K562 (cell line): ENCODE results near the gene KRTAP5-6. TPM values are rescaled to one million over a fixed set of nuclear protein-coding genes. Genes with fewer than 3 reads are reported as not detected.

Experiments
- ATAC-seq: fragments of 200-7000 bp; cut with Tn5 transposase; 3 replicates; pipeline ENCODE4 v1.9.1; 2020; ENCODE audit warnings: moderate library complexity
- BruUV-seq: library from RNA; stranded (reverse); fragments of 400-500 nt; replicated peaks from 2 replicates; lab custom pipeline; 2021; lab: Mats Ljungman, UMichigan
- CTCF ChIA-PET: fragments of 300-600 bp; formaldehyde crosslinking; extraction: SDS; loops from one replicate; lab custom pipeline; 2021; ENCODE audit warnings: low intra/inter-chr PET ratio; lab: Yijun Ruan, JAX
- POLR2A ChIA-PET: fragments of 300-600, 350-650 bp; sonication (Branson Sonifier 250); formaldehyde crosslinking; extraction: SDS; loops from one replicate; lab custom pipeline; 2021; ENCODE audit warnings: antibody characterized with exemption, inconsistent platforms; lab: Yijun Ruan, JAX
- DNase-seq, 4 experiments: peaks; one replicate each; pipeline versions ENCODE4 v3.0.0 to v3.0.0-alpha.2; 2011 to 2018; ENCODE audit warnings: low spot score in 3 of 4, mixed read lengths in 3 of 4; ENCODE audit errors: extremely low read depth in 1 of 4
- FAIRE-seq: peaks from 2 replicates; lab custom pipeline; 2011; peaks lifted over from hg19 to GRCh38; lab: Jason Lieb, UNC
- H2AFZ ChIP-seq: 2 replicates; pipeline ENCODE4 v1.6.0; 2011; ENCODE audit warnings: low read depth, low read length, control low read depth, inconsistent platforms
- H3K27ac ChIP-seq: fragments of 200-600 bp; 3 replicates; pipeline ENCODE4 v1.8.0; 2011; ENCODE audit warnings: low read depth, mild to moderate bottlenecking, control low read depth, inconsistent platforms, low read length, moderate library complexity, mixed read lengths; ENCODE audit errors: extremely low read depth
- H3K27me3 ChIP-seq, 2 experiments: fragments of 300-600 bp in 1 of 2; 2 replicates in 1 of 2; 3 replicates in 1 of 2; pipeline versions ENCODE4 v1.6.0 to v1.8.0; 2011; ENCODE audit warnings: inconsistent platforms in 2 of 2, low read length in 2 of 2, mild to moderate bottlenecking in 1 of 2, mixed read lengths in 1 of 2, moderate library complexity in 1 of 2; ENCODE audit not compliant: control insufficient read depth in 2 of 2, insufficient read depth in 2 of 2
- H3K36me3 ChIP-seq: fragments of 300-600 bp; 3 replicates; pipeline ENCODE4 v1.8.0; 2011; ENCODE audit warnings: mild to moderate bottlenecking, low read length, inconsistent platforms; ENCODE audit not compliant: control insufficient read depth, insufficient read depth
- H3K4me1 ChIP-seq, 2 experiments: fragments of 200-600 bp in 1 of 2; replicated peaks in 1 of 2; 2 replicates in 1 of 2; 3 replicates in 1 of 2; pipeline versions ENCODE4 v1.5.1 to v1.8.0; 2011; ENCODE audit warnings: inconsistent platforms in 2 of 2, low read length in 2 of 2, mild to moderate bottlenecking in 1 of 2, mixed read lengths in 1 of 2, moderate library complexity in 1 of 2; ENCODE audit not compliant: control insufficient read depth in 2 of 2, insufficient read depth in 2 of 2
- H3K4me2 ChIP-seq: 2 replicates; pipeline ENCODE4 v1.6.1; 2011; ENCODE audit warnings: low read length, control low read depth, inconsistent platforms, mixed read lengths; ENCODE audit not compliant: insufficient read depth
- H3K4me3 ChIP-seq: fragments of 200-600 bp; sonication (generic), shearing (Covaris generic); 2 replicates; pipeline ENCODE4 v1.5.1; 2016; ENCODE audit warnings: control low read depth, inconsistent platforms
- H3K79me2 ChIP-seq: fragments of 200-600 bp; 3 replicates; pipeline ENCODE4 v1.8.0; 2011; ENCODE audit warnings: low read length, inconsistent platforms; ENCODE audit not compliant: control insufficient read depth, insufficient read depth
- H3K9ac ChIP-seq, 2 experiments: 2 replicates each; pipeline versions ENCODE4 v1.6.0 to v1.6.1; 2011; ENCODE audit warnings: low read depth in 2 of 2, low read length in 2 of 2, control low read depth in 1 of 2, inconsistent platforms in 1 of 2, mild to moderate bottlenecking in 1 of 2, mixed read lengths in 1 of 2; ENCODE audit not compliant: insufficient read depth in 1 of 2
- H3K9me1 ChIP-seq: one replicate; pipeline ENCODE4 v1.6.0; 2011; ENCODE audit warnings: inconsistent platforms, mild to moderate bottlenecking, low read length, moderate library complexity; ENCODE audit not compliant: control insufficient read depth, insufficient read depth
- H3K9me3 ChIP-seq: replicated peaks from 2 replicates; pipeline ENCODE4 v1.5.1; 2011; ENCODE audit warnings: low read depth, low read length, inconsistent platforms; ENCODE audit not compliant: control insufficient read depth, insufficient read depth
- H4K20me1 ChIP-seq: replicated peaks from 2 replicates; pipeline ENCODE4 v1.6.1; 2011; ENCODE audit warnings: low read length, inconsistent platforms, mixed read lengths; ENCODE audit not compliant: control insufficient read depth, insufficient read depth
- ADNP ChIP-seq: fragments of 200-800 bp; sonication (Bioruptor generic); IDR thresholded peaks from 2 replicates; pipeline ENCODE4 v1.6.1; 2016; ENCODE audit warnings: missing genetic modification characterization, missing compliant biosample characterization
- ARID1B ChIP-seq: fragments of 450-650 bp; IDR thresholded peaks from 2 replicates; pipeline ENCODE4 v1.6.1; 2016; ENCODE audit warnings: antibody characterized with exemption, mild to moderate bottlenecking, inconsistent platforms
- BCL6 ChIP-seq: fragments of 250-450 bp; sonication (Bioruptor Pico); IDR thresholded peaks from 2 replicates; pipeline ENCODE4 v1.4.0; 2020
- HNRNPUL1 ChIP-seq: fragments of 200-400 bp; formaldehyde crosslinking; IDR thresholded peaks from 2 replicates; pipeline ENCODE4 v1.6.1; 2017; ENCODE audit warnings: low read length
- LCOR ChIP-seq: sonication (generic); formaldehyde crosslinking; IDR thresholded peaks from 2 replicates; pipeline ENCODE4 v1.8.0; 2022; ENCODE audit warnings: mild to moderate bottlenecking, missing genetic modification reagents
- MEF2A ChIP-seq: IDR thresholded peaks from 2 replicates; pipeline ENCODE4 v1.6.1; 2011; ENCODE audit warnings: low read depth, mild to moderate bottlenecking, low read length, moderate library complexity; ENCODE audit not compliant: control insufficient read depth
- PCBP1 ChIP-seq: fragments of 200-400 bp; formaldehyde crosslinking; IDR thresholded peaks from 2 replicates; pipeline ENCODE4 v1.6.1; 2018; ENCODE audit warnings: mild to moderate bottlenecking, low read depth, low read length; ENCODE audit not compliant: poor library complexity, severe bottlenecking
- SMAD3 ChIP-seq: fragments of 450-650 bp; formaldehyde crosslinking; conservative IDR thresholded peaks from 2 replicates; pipeline ENCODE4 v1.4.0; 2020; ENCODE audit warnings: mild to moderate bottlenecking
- SMARCE1 ChIP-seq: fragments of 450-650 bp; IDR thresholded peaks from 2 replicates; pipeline ENCODE4 v1.7.1; 2016; ENCODE audit warnings: mild to moderate bottlenecking
- WGBS: fragments of 100-300 bp; shearing (Covaris generic); methylation state at CpG from one replicate; pipeline ENCODE4 v1.1.6; 2016; ENCODE audit warnings: low coverage, mixed read lengths; ENCODE audit not compliant: insufficient coverage; ENCODE audit errors: missing lambda C conversion rate; 5-methylcytosine and 5-hydroxymethylcytosine counted together
- in situ Hi-C: fragments of 300-500 bp; cut with MboI; formaldehyde crosslinking; loops from 4 replicates; pipeline ENCODE4 v1.15.0; 2018; ENCODE audit warnings: inconsistent platforms, mixed read lengths
- intact Hi-C: fragments of 100-400 bp; cut with micrococcal nuclease; formaldehyde crosslinking; loops from 2 replicates; pipeline ENCODE4 v1.14.2; 2022
- polyA plus RNA-seq, 8 experiments: library from polyadenylated mRNA; depleted of rRNA in 4 of 8; stranded (reverse) in 5 of 8; unstranded in 3 of 8; fragments of >200 nt; fragmentation: Nextera tagmentation in 2 of 8; fragmentation: Illumina TruSeq in 1 of 8; extraction: Ambion mirVana in 2 of 8; extraction: Trizol in 1 of 8; gene quantifications; 2 replicates each; pipeline versions ENCODE4 v1.2.1 to v1.2.3, GENCODE V29; 2011 to 2014; ENCODE audit warnings: inconsistent platforms in 1 of 8, missing spikeins in 1 of 8
- total RNA-seq, 7 experiments: library from RNA; depleted of rRNA in 6 of 7; stranded (reverse); fragments of >200 nt in 6 of 7; fragmentation: Illumina TruSeq in 2 of 7; extraction: Trizol in 2 of 7; gene quantifications; 2 replicates each; pipeline versions ENCODE4 v1.2.1 to v1.2.3, GENCODE V29; 2011 to 2021; ENCODE audit warnings: low replicate concordance in 1 of 7
- TF ChIP-seq, protein P1 (sequence below): fragments of 450-650 bp; conservative IDR thresholded peaks from 2 replicates; pipeline ENCODE4 v1.6.1; 2016; ENCODE audit warnings: missing genetic modification characterization, low read depth, mild to moderate bottlenecking, control low read depth, missing compliant biosample characterization
- TF ChIP-seq, protein P2 (sequence below): fragments of 250-450 bp; sonication (Bioruptor Pico); IDR thresholded peaks from 2 replicates; pipeline ENCODE4 v1.4.0; 2020

Gene KRTAP5-6
- total and polyA plus RNA-seq, 9 of the 15 experiments (the other 6 are each of a cell fraction or from before 2014, with no cell fraction given), result not detected

DNA sequence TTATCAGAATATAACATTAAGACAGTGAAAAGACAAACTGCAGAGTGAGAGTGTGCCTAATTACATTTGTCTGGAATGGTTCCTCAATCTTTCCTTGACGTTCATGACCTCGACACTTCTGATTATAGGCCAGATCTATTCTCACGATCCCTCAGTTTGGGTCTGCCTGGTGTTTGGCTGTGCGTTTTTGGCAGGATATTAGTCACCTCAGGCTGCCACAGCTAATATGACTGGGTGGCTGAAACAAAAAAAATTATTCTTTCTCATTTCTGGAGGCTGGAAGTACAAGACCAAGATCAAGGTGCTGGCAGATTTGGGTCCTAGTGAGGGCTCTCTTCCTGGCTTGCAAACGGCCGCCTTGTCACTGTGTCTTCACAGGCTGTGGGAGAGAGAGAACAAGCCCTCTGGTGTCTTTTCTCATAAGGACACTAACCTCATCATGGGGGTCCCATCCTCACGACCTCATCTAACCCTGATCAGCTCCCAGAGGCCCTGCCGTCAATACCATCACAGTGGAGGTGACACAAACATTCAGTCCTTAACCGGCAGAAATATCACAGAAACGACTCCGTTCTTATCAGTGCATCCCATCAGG, 30.2 kb downstream of the KRTAP5-6 start:
- in situ Hi-C loops, result loop anchor here (5.0 kb wide), 1 partner anchor 35 kb away; the partner anchor contains the start of gene CTSD
- ATAC-seq, result no peak
- Histone ChIP-seq H3K79me2 (no peaks in the 10 kb centered on the region), H3K27me3 (peaks cover 33 to 64% of the 10 kb centered on the region in 2 experiments), H2AFZ (no peak overlapping the region), H3K4me1 (no peaks in the 10 kb centered on the region; a peak in 2 of 5 replicates), H4K20me1 (no peaks in the 10 kb centered on the region), H3K9me3 (peaks cover 7% of the 10 kb centered on the region; the same call in 1 of the 2 replicates), H3K4me3 (no peak overlapping the region)
- CTCF ChIA-PET, result no interaction called here
- TF ChIP-seq HNRNPUL1 (no peak), ADNP (tag) (no peak), BCL6 (CRISPR knock-in tag) (no peak), LCOR (no peak), SMAD3 (no peak), MEF2A (no peak), ARID1B (no peak), PCBP1 (no peak), SMARCE1 (no peak)
- TF ChIP-seq, protein P1, sequence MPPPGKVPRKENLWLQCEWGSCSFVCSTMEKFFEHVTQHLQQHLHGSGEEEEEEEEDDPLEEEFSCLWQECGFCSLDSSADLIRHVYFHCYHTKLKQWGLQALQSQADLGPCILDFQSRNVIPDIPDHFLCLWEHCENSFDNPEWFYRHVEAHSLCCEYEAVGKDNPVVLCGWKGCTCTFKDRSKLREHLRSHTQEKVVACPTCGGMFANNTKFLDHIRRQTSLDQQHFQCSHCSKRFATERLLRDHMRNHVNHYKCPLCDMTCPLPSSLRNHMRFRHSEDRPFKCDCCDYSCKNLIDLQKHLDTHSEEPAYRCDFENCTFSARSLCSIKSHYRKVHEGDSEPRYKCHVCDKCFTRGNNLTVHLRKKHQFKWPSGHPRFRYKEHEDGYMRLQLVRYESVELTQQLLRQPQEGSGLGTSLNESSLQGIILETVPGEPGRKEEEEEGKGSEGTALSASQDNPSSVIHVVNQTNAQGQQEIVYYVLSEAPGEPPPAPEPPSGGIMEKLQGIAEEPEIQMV (tag), result no peak
- TF ChIP-seq, protein P2, sequence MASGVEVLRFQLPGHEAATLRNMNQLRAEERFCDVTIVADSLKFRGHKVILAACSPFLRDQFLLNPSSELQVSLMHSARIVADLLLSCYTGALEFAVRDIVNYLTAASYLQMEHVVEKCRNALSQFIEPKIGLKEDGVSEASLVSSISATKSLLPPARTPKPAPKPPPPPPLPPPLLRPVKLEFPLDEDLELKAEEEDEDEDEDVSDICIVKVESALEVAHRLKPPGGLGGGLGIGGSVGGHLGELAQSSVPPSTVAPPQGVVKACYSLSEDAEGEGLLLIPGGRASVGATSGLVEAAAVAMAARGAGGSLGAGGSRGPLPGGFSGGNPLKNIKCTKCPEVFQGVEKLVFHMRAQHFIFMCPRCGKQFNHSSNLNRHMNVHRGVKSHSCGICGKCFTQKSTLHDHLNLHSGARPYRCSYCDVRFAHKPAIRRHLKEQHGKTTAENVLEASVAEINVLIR (CRISPR knock-in tag), result no peak
- TF ChIP-seq, all 486 proteins: peak for 0
- no peaks in the 10 kb centered on the region for H3K36me3 ChIP-seq
- no peak for FAIRE-seq
- no TSS peak for BruUV-seq
- WGBS, result 4% methylated on average over 11 of the region's 11 CpGs
- POLR2A ChIA-PET, result interaction anchor here (0.6 kb wide), 1 partner anchor 261 kb away, joined by 3 read pairs; no protein-coding TSS in a partner anchor
- H3K9me1 ChIP-seq, result no peaks in the 10 kb centered on the region
- intact Hi-C loops, result no loop called here
- H3K9ac ChIP-seq, result no peak overlapping the region
- H3K27ac ChIP-seq, result no peak overlapping the region
- DNase-seq, result no peak
- H3K4me2 ChIP-seq, result no peak overlapping the region
